NCI-H2171 (cell line): ENCODE results near the gene TRAT1.

Source experiments
- DNase-seq: peaks from one replicate; lab custom pipeline; 2025; lab: John Stamatoyannopoulos, UW

Gene TRAT1

DNA sequence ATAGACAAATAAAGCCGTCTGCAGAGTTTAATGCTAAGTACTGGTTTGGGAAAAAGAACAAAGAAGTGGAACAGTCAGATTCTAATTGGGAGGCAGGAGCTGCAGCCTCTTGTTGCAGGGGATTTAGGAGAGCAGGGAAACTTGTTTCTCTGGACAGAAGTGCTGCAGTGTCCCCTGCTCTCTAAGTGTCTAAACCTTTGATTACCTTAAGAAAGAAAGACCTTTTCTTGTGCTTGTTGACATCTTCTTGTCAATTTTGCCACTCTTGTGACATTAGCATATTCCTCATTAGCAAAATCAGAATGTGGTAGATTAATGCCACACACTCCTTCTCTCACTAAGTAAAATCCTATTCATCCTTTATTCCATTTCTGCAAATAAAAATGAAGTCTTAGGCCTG lies 38.8 kb downstream of the TRAT1 start:
- DNase-seq: no peak

- DNase-seq: no peak
These were observed 40.5 kb downstream of the TRAT1 start for GRCh38 chr3:108862865-108863798.

DNA sequence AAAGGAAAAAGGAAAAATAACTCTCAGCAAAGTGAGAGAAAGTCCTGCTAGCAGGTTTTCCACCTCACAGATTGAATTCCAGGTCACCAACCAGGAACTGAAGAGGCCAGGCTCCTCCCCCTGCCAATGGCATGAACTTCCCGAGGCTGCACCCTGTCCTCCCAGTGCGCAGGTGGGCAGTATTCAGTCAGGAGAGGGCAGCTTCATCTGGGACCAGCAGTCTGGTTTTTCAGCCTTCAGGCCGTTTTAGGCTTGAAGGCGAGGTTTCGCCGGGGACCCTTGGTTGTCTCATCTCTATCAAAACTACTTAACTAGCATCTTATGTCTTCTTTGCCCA lies 41.2 kb downstream of the TRAT1 start:
- DNase-seq: no peak

DNA sequence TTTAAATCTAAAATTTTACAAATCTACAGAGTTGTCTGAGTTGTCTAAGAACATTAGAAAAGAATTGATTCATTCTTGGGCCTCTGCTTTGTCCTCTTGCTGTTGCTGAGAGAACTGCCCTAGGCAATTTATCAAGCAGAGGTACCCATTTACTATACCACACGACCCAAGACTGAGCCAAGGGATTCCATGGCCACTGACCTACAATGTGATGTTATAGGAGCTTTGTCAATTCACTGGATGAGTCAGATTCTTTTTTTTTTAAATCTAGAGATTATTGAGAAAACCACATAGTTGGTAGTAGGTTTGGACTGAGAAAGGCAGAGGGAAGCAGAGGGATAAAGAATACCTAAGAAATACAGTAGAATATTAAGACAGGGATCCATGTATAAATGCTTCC lies 55.3 kb downstream of the TRAT1 start:
- DNase-seq: no peak

DNA sequence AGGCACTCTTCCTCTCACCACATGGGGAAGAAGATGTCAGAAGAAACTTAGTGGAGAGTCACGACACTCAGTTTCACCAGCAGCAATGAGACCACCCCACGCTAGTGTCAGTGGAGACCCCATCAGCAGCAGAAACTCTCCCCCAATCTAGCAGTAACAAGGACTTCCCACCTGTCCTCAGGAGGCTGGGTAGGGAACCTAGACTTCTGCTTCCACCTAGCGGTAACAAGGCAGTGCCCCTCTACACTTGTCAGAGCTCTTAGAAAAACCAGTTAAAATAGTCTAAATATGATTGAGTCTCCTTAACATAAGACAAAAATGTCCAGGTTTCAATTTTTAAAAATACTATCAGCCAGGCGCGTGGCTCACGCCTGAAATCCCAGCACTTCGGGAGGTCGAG lies 57.3 kb downstream of the TRAT1 start:
- no peak for DNase-seq

- no peak for DNase-seq
These were observed 60.2 kb downstream of the TRAT1 start for GRCh38 chr3:108882762-108883161.

GRCh38 chr3:108883373-108883772 lies 60.8 kb downstream of the TRAT1 start:
- DNase-seq: no peak

GRCh38 chr3:108887121-108887520 lies 64.5 kb downstream of the TRAT1 start:
- DNase-seq: no peak

- DNase-seq: no peak
These were observed 65.2 kb downstream of the TRAT1 start for GRCh38 chr3:108887777-108888176.

- DNase-seq: no peak
These were observed 69.2 kb downstream of the TRAT1 start for GRCh38 chr3:108891833-108892232.

DNA sequence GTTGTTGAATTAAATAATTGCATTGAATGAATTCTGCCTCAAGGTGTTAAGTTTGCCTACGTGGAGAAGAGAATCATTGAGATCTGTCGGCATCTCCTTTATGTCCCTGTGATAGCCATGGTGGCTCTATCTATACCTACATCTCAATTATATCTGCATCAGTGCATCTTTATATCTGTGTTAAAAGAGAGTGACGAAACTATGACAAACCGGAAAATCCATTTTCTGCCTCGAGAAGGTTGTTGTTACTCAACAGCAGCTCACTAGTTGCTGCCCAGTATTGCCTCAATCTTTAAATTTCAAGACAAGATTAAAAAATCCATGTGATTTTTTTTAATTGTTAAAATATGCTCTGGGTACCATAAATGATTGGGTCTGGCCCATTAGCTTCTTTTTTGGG lies 72.4 kb downstream of the TRAT1 start:
- no peak for DNase-seq

DNA sequence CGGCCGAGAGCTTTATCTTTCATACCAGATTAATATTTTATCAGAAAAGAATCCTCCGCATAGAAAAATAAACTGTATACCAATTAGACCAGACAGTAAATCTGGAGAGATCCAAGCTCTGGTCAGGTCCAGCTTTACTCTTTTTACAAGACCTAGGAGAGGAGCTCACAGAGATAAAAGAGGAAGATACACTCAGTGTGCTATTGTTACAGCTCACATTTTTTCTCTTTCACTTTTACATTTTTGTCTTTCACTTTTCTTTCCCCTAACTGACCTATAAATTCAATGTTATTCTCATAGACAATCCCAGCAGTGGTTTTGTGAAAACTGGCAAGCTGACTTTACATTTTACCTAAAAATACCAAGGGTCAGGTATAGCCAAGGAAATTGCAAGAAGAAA lies 75.3 kb downstream of the TRAT1 start:
- DNase-seq: no peak

DNA sequence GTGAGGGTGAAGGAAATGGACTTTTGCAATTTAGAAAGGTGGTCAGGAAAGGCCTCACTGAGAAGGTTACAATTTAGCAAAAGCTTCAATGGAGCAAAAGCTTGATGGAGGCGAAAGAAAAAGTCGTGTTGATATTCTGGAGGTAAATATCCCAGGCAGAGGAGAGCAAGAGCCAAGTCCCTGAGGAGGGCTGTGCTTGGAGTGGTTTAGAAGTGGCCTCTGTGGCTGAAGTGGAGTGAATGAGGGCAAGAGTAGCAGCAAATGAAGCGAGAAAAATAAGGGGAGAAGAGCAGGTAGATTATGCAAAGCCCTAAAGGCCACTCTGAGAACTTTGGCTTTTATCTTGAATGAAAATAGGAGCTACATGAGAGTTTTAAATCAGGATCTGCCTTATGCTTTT lies 76.9 kb downstream of the TRAT1 start:
- no peak for DNase-seq
